HepG2 (cell line): ENCODE measurements around the gene FRMD4A. TPM values are rescaled to one million over a fixed set of nuclear protein-coding genes. Genes with fewer than 3 reads are reported as not detected.

ENCODE experiments used
- ATM ChIP-seq: fragments of 450-650 bp; IDR thresholded peaks from 2 replicates; pipeline ENCODE4 v1.7.1; 2017; ENCODE audit warnings: mild to moderate bottlenecking, borderline replicate concordance
- CAMTA2 ChIP-seq: sonication (generic); formaldehyde crosslinking; IDR thresholded peaks from 2 replicates; pipeline ENCODE4 v1.4.0; 2020; ENCODE audit warnings: mild to moderate bottlenecking, missing genetic modification reagents, borderline replicate concordance
- DBP ChIP-seq: sonication (generic); formaldehyde crosslinking; IDR thresholded peaks from 2 replicates; pipeline ENCODE4 v1.4.0; 2020; ENCODE audit warnings: missing genetic modification reagents; ENCODE audit errors: not compliant biosample characterization
- FOXO4 ChIP-seq: sonication (generic); formaldehyde crosslinking; conservative IDR thresholded peaks from 2 replicates; pipeline ENCODE4 v1.8.1; 2023; ENCODE audit warnings: missing genetic modification reagents
- GATA4 ChIP-seq: sonication (generic); IDR thresholded peaks from 2 replicates; pipeline ENCODE4 v1.6.1; 2016; ENCODE audit warnings: antibody characterized with exemption, low read depth, borderline replicate concordance
- HIVEP1 ChIP-seq: sonication (generic); formaldehyde crosslinking; IDR thresholded peaks from 2 replicates; pipeline ENCODE4 v1.4.0; 2020; ENCODE audit warnings: mild to moderate bottlenecking, missing genetic modification reagents
- KLF13 ChIP-seq: sonication (generic); formaldehyde crosslinking; IDR thresholded peaks from 2 replicates; pipeline ENCODE4 v1.4.0; 2020; ENCODE audit warnings: mild to moderate bottlenecking, missing genetic modification reagents
- LCORL ChIP-seq, 2 experiments: fragments of 450-650 bp in 1 of 2; sonication (generic) in 1 of 2; formaldehyde crosslinking in 1 of 2; IDR thresholded peaks; 2 replicates each; pipeline versions ENCODE4 v1.5.0 to v1.6.1; 2017 to 2020; ENCODE audit warnings: antibody characterized with exemption in 1 of 2, missing genetic modification reagents in 1 of 2
- MXD1 ChIP-seq: sonication (generic); formaldehyde crosslinking; IDR thresholded peaks from 2 replicates; pipeline ENCODE4 v1.4.0; 2020; ENCODE audit warnings: mild to moderate bottlenecking, missing genetic modification reagents
- NFRKB ChIP-seq: fragments of 450-650 bp; IDR thresholded peaks from 2 replicates; pipeline ENCODE4 v1.6.1; 2017
- RNF2 ChIP-seq: fragments of 450-650 bp; conservative IDR thresholded peaks from 2 replicates; pipeline ENCODE4 v1.6.1; 2016; ENCODE audit warnings: low read depth
- SETDB1 ChIP-seq: sonication (generic); formaldehyde crosslinking; IDR thresholded peaks from 2 replicates; pipeline ENCODE4 v1.5.1; 2020; ENCODE audit warnings: missing genetic modification reagents, mild to moderate bottlenecking, borderline replicate concordance
- STAG1 ChIP-seq: sonication (generic); formaldehyde crosslinking; IDR thresholded peaks from 2 replicates; pipeline ENCODE4 v1.4.0; 2020; ENCODE audit warnings: missing genetic modification reagents
- TGIF2 ChIP-seq: IDR thresholded peaks from 2 replicates; pipeline ENCODE4 v1.6.1; 2016; ENCODE audit warnings: control low read depth, missing compliant biosample characterization
- YEATS2 ChIP-seq: sonication (generic); formaldehyde crosslinking; IDR thresholded peaks from 2 replicates; pipeline ENCODE4 v1.4.0; 2020; ENCODE audit warnings: missing genetic modification reagents, borderline replicate concordance
- ZBTB49 ChIP-seq: sonication (generic); formaldehyde crosslinking; IDR thresholded peaks from 2 replicates; pipeline ENCODE4 v1.4.0; 2020; ENCODE audit warnings: missing genetic modification reagents, borderline replicate concordance
- ZNF333 ChIP-seq: sonication (generic); formaldehyde crosslinking; IDR thresholded peaks from 2 replicates; pipeline ENCODE4 v1.4.0; 2020; ENCODE audit warnings: mild to moderate bottlenecking, missing genetic modification reagents, borderline replicate concordance
- ZNF414 ChIP-seq: sonication (generic); formaldehyde crosslinking; IDR thresholded peaks from 2 replicates; pipeline ENCODE4 v1.5.0; 2020; ENCODE audit warnings: missing genetic modification reagents
- ZNF569 ChIP-seq: sonication (generic); formaldehyde crosslinking; IDR thresholded peaks from 2 replicates; pipeline ENCODE4 v1.5.0; 2020; ENCODE audit warnings: mild to moderate bottlenecking, missing genetic modification reagents, moderate library complexity, borderline replicate concordance
- ZNF703 ChIP-seq: sonication (generic); formaldehyde crosslinking; IDR thresholded peaks from 2 replicates; pipeline ENCODE4 v1.5.1; 2020; ENCODE audit warnings: missing genetic modification reagents, mild to moderate bottlenecking, moderate library complexity, borderline replicate concordance
- ZNF775 ChIP-seq: sonication (generic); formaldehyde crosslinking; IDR thresholded peaks from 2 replicates; pipeline ENCODE4 v1.4.0; 2020; ENCODE audit warnings: missing genetic modification reagents, mild to moderate bottlenecking, moderate library complexity, borderline replicate concordance
- polyA plus RNA-seq, 8 experiments: library from polyadenylated mRNA; depleted of rRNA in 3 of 8; stranded (reverse) in 7 of 8; unstranded in 1 of 8; fragments of >200 nt; fragmentation: Illumina TruSeq in 4 of 8; extraction: Trizol in 4 of 8; gene quantifications; 2 replicates each; pipeline versions ENCODE4 v1.2.1 to v1.2.3, GENCODE V29; 2011 to 2016; ENCODE audit warnings: low read depth in 4 of 8, missing spikeins in 1 of 8, mixed read lengths in 1 of 8; ENCODE audit not compliant: insufficient read depth in 1 of 8
- total RNA-seq, 5 experiments: library from RNA; depleted of rRNA; stranded (reverse); fragments of >200 nt; fragmentation: Illumina TruSeq; extraction: Trizol; gene quantifications; 2 replicates each; pipeline ENCODE4 v1.2.3, GENCODE V29; 2016; ENCODE audit warnings: low read depth in 1 of 5

The FRMD4A gene
- total and polyA plus RNA-seq, 2 of the 13 experiments (the other 11 are each of a cell fraction or from before 2014, with no cell fraction given): 0.09 to 0.26 TPM

- no peak for TF ChIP-seq ZNF775 (CRISPR knock-in tag)
- TF ChIP-seq RNF2: no peak; the same call in 1 of the 2 replicates
- TF ChIP-seq KLF13 (CRISPR knock-in tag): no peak
- peak; percentile 32; the same call in 1 of the 2 replicates for TF ChIP-seq ZBTB49
- TF ChIP-seq YEATS2 (CRISPR knock-in tag): peak; percentile 30; the same call in 1 of the 2 replicates
- TF ChIP-seq HIVEP1 (CRISPR knock-in tag): no peak
- no peak for TF ChIP-seq TGIF2 (CRISPR knock-in tag)
- TF ChIP-seq CAMTA2 (CRISPR knock-in tag): no peak
- no peak for TF ChIP-seq NFRKB
- TF ChIP-seq LCORL (IDR thresholded peaks at IDR 0.05): no peak
- 0 out of 2 replicates have a peak, but pooled peaks have one; percentile 36 for TF ChIP-seq LCORL (CRISPR knock-in tag; IDR thresholded peaks at IDR 0.05)
- TF ChIP-seq ZNF333 (CRISPR knock-in tag): no peak
- no peak for TF ChIP-seq MXD1 (CRISPR knock-in tag)
- no peak for TF ChIP-seq STAG1 (CRISPR knock-in tag)
- TF ChIP-seq ZNF569 (CRISPR knock-in tag): no peak
- TF ChIP-seq GATA4: no peak
- TF ChIP-seq FOXO4 (CRISPR knock-in tag): no peak
- TF ChIP-seq DBP (CRISPR knock-in tag): no peak
- no peak for TF ChIP-seq ATM
- no peak for TF ChIP-seq ZNF414
- TF ChIP-seq SETDB1 (CRISPR knock-in tag): no peak
- no peak for TF ChIP-seq ZNF703
These were observed 70.8 kb downstream of the FRMD4A start (continued) for GRCh38 chr10:14259696-14260566.
